ENCODE measurements around the gene WEE1. TPM values are rescaled to one million over a fixed set of nuclear protein-coding genes. Genes with fewer than 3 reads are reported as not detected.

WEE1 gene
- total and polyA plus RNA-seq, 2 donors (not counting 3 experiments of a cell fraction or from before 2014, with no cell fraction given), result 19.2 to 42.8 TPM

DNA sequence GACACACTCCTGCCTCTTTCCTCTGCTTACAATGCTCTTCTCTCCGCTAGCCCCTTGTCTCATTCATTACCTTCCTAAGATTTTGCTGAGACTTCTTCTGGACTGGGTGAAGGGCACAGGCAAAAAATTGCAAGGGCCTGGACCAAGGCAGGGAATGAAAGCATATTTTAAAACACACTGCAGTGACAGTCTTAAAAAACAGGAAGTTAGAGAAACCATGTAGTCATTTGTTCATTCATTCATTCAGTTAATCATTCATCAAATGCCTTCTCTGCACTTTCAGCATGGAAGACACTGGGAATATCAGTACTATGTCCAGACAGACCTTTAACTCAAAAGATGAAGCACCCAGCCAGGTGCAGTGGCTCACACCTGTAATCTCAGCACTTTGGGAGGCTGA, 45.5 kb downstream of the WEE1 start:
- Histone ChIP-seq H3K4me2 (ENCODE audit: insufficient read depth, low read length) (no peak overlapping the region), H3K27me3 (ENCODE audit: control insufficient read depth in 2 of 2, insufficient read depth in 2 of 2, low read length in 2 of 2) (no peaks in the 10 kb centered on the region), H3K27ac (ENCODE audit: insufficient read depth, low read depth, low read length) (no peak overlapping the region), H3K4me3 (replicated peaks in 1 of 3; ENCODE audit: insufficient read depth in 1 of 3, low read depth in 1 of 3, low read length in 3 of 3) (no peak overlapping the region), H4K20me1 (replicated peaks; ENCODE audit: control insufficient read depth, extremely low read depth, insufficient read depth, low read length) (no peaks in the 10 kb centered on the region), H3K36me3 (ENCODE audit: control insufficient read depth in 2 of 2, extremely low read depth in 1 of 2, insufficient read depth in 2 of 2, low read length in 2 of 2) (no peaks in the 10 kb centered on the region), H3K9me1 (replicated peaks; ENCODE audit: control insufficient read depth, extremely low read depth, insufficient read depth, low read length) (no peaks in the 10 kb centered on the region), H3K79me2 (ENCODE audit: control insufficient read depth, insufficient read depth, low read length) (no peaks in the 10 kb centered on the region), H3K9ac (replicated peaks; ENCODE audit: extremely low read depth, insufficient read depth, low read length) (no peak overlapping the region), H3K9me3 (replicated peaks; ENCODE audit: control insufficient read depth, insufficient read depth, low read length) (no peaks in the 10 kb centered on the region), H2AFZ (ENCODE audit: low read depth, low read length) (no peak overlapping the region), H3K4me1 (ENCODE audit: control insufficient read depth, extremely low read depth, insufficient read depth, low read length) (peaks cover 19% of the 10 kb centered on the region)
- FAIRE-seq, result no peak
- dilution Hi-C loops (cut with MboI; ENCODE audit: extremely low pct_ligation_motif_present, low sequenced_read_pairs) (loop anchor here (25.0 kb wide), 1 partner anchor 118 kb away; no protein-coding TSS in a partner anchor), intact Hi-C loops (cut with micrococcal nuclease) (no loop called here)
- no TSS peak for BruUV-seq (replicated peaks)
- TF ChIP-seq POLR2AphosphoS5 (IDR thresholded peaks at IDR 0.05; ENCODE audit: insufficient read depth, low read depth, low read length), result no peak
- TF ChIP-seq GATA2 (IDR thresholded peaks at IDR 0.05; ENCODE audit: insufficient read depth, insufficient read length, low read depth, low read length), result no peak
- TF ChIP-seq CTCF (IDR thresholded peaks at IDR 0.05; ENCODE audit: extremely low read depth in 1 of 2, insufficient read depth in 1 of 2, low read depth in 1 of 2, low read length in 2 of 2), result no peak
- no peak for TF ChIP-seq EZH2 (IDR thresholded peaks at IDR 0.05; ENCODE audit: borderline replicate concordance, low read depth, low read length, severe bottlenecking)
- TF ChIP-seq POLR2A (IDR thresholded peaks at IDR 0.05; ENCODE audit: low read depth, low read length), result no peak
- no peak for TF ChIP-seq JUN (IDR thresholded peaks at IDR 0.05; ENCODE audit: borderline replicate concordance, insufficient read depth, insufficient read length, low read depth)
- TF ChIP-seq FOS (IDR thresholded peaks at IDR 0.05; ENCODE audit: borderline replicate concordance, insufficient read depth, low read length), result no peak
- TF ChIP-seq, protein P1, sequence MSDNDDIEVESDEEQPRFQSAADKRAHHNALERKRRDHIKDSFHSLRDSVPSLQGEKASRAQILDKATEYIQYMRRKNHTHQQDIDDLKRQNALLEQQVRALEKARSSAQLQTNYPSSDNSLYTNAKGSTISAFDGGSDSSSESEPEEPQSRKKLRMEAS (IDR thresholded peaks at IDR 0.05; ENCODE audit: insufficient read depth, insufficient read length), result no peak
- no peak for TF ChIP-seq MYC (IDR thresholded peaks at IDR 0.05; ENCODE audit: low read depth, low read length)
- ChIA-PET POLR2A (no interaction called here), CTCF (no interaction called here)
- DNase-seq (ENCODE audit: low read depth, low spot score), result no peak
